T-helper 2 cell treated with Interferon-gamma antibody and Interleukin-4, amounts not matched to agents 5 μg/mL and 100 μg/mL, for 36 hours (primary cell): ENCODE results near the gene KDM5B.
"Not testable (repeated sequence)": the region's sequence is repeated elsewhere in the genome, so short reads cannot be mapped to it uniquely, and the experiment has no call there.

Experiments
- DNase-seq: peaks from one replicate; pipeline ENCODE4 v3.0.0; 2021; ENCODE audit warnings: low spot score
- H3K27ac Mint-ChIP-seq: one replicate; pipeline ENCODE4 v1.8.0; 2021; ENCODE audit warnings: mild to moderate bottlenecking, mixed read lengths
- H3K27me3 Mint-ChIP-seq: one replicate; pipeline ENCODE4 v1.8.0; 2021; ENCODE audit warnings: low read depth, mixed read lengths
- H3K36me3 Mint-ChIP-seq: one replicate; pipeline ENCODE4 v1.8.0; 2021; ENCODE audit warnings: low read depth, mixed read lengths
- H3K4me1 Mint-ChIP-seq: one replicate; pipeline ENCODE4 v1.8.0; 2021; ENCODE audit warnings: low read depth, mixed read lengths
- H3K4me3 Mint-ChIP-seq: one replicate; pipeline ENCODE4 v1.8.0; 2022; ENCODE audit warnings: mild to moderate bottlenecking, moderate library complexity, mixed read lengths
- H3K9me3 Mint-ChIP-seq: one replicate; pipeline ENCODE4 v1.8.0; 2021; ENCODE audit warnings: mixed read lengths

Gene KDM5B

GRCh38 chr1:202806845-202807450 lies 1.3 kb downstream of the KDM5B start:
- H3K36me3 Mint-ChIP-seq = peaks cover 5% of the 10 kb centered on the region
- H3K27ac Mint-ChIP-seq = peak overlapping the region; percentile 91
- peak overlapping the region; percentile 91 for H3K4me3 Mint-ChIP-seq
- no peaks in the 10 kb centered on the region for H3K9me3 Mint-ChIP-seq
- peaks cover 59% of the 10 kb centered on the region for H3K4me1 Mint-ChIP-seq
- DNase-seq = peak; percentile 36
- peaks cover 11% of the 10 kb centered on the region for H3K27me3 Mint-ChIP-seq

- peaks cover 7% of the 10 kb centered on the region for H3K27me3 Mint-ChIP-seq
- peak overlapping the region; percentile 91 for H3K27ac Mint-ChIP-seq
- peak; percentile 37 for DNase-seq
- peak overlapping the region; percentile 91 for H3K4me3 Mint-ChIP-seq
- peaks cover 5% of the 10 kb centered on the region for H3K36me3 Mint-ChIP-seq
- H3K4me1 Mint-ChIP-seq = peaks cover 58% of the 10 kb centered on the region
- H3K9me3 Mint-ChIP-seq = no peaks in the 10 kb centered on the region
These were observed 2.1 kb downstream of the KDM5B start for GRCh38 chr1:202805886-202806844.

- H3K27ac Mint-ChIP-seq = no peak overlapping the region
These were observed 4.1 kb downstream of the KDM5B start for GRCh38 chr1:202804126-202804525.

GRCh38 chr1:202802998-202803932 lies 5.0 kb downstream of the KDM5B start:
- no peaks in the 10 kb centered on the region for H3K9me3 Mint-ChIP-seq
- H3K4me3 Mint-ChIP-seq = no peak overlapping the region
- H3K27me3 Mint-ChIP-seq = no peaks in the 10 kb centered on the region
- peaks cover 15% of the 10 kb centered on the region for H3K36me3 Mint-ChIP-seq
- H3K27ac Mint-ChIP-seq = no peak overlapping the region
- DNase-seq = no peak
- H3K4me1 Mint-ChIP-seq = peaks cover 43% of the 10 kb centered on the region

More at GRCh38 chr1:202804126-202804525, 4.1 kb downstream of the KDM5B start:
- no peak for DNase-seq
- no peaks in the 10 kb centered on the region for H3K9me3 Mint-ChIP-seq
- peaks cover 4% of the 10 kb centered on the region for H3K27me3 Mint-ChIP-seq
- H3K36me3 Mint-ChIP-seq = peaks cover 14% of the 10 kb centered on the region
- peak overlapping the region; percentile 12 for H3K4me3 Mint-ChIP-seq
- peaks cover 49% of the 10 kb centered on the region for H3K4me1 Mint-ChIP-seq

GRCh38 chr1:202802034-202802433 lies 6.2 kb downstream of the KDM5B start:
- peaks cover 15% of the 10 kb centered on the region for H3K36me3 Mint-ChIP-seq
- no peak overlapping the region for H3K4me3 Mint-ChIP-seq
- no peak for DNase-seq
- no peak overlapping the region for H3K27ac Mint-ChIP-seq
- H3K9me3 Mint-ChIP-seq = no peaks in the 10 kb centered on the region
- peaks cover 48% of the 10 kb centered on the region for H3K4me1 Mint-ChIP-seq
- no peaks in the 10 kb centered on the region for H3K27me3 Mint-ChIP-seq

GRCh38 chr1:202801175-202801574 lies 7.0 kb downstream of the KDM5B start:
- H3K27ac Mint-ChIP-seq = no peak overlapping the region
- H3K9me3 Mint-ChIP-seq = no peaks in the 10 kb centered on the region
- H3K4me1 Mint-ChIP-seq = peaks cover 45% of the 10 kb centered on the region
- H3K36me3 Mint-ChIP-seq = peaks cover 13% of the 10 kb centered on the region
- no peaks in the 10 kb centered on the region for H3K27me3 Mint-ChIP-seq
- DNase-seq = no peak
- no peak overlapping the region for H3K4me3 Mint-ChIP-seq

GRCh38 chr1:202800742-202801141 lies 7.5 kb downstream of the KDM5B start:
- no peak for DNase-seq
- Mint-ChIP-seq H3K27me3 (no peaks in the 10 kb centered on the region), H3K4me3 (no peak overlapping the region), H3K9me3 (no peaks in the 10 kb centered on the region), H3K4me1 (peaks cover 40% of the 10 kb centered on the region), H3K27ac (no peak overlapping the region), H3K36me3 (peaks cover 13% of the 10 kb centered on the region)

- peaks cover 13% of the 10 kb centered on the region for H3K36me3 Mint-ChIP-seq
- peaks cover 27% of the 10 kb centered on the region for H3K4me1 Mint-ChIP-seq
- no peak overlapping the region for H3K4me3 Mint-ChIP-seq
- no peaks in the 10 kb centered on the region for H3K27me3 Mint-ChIP-seq
- H3K9me3 Mint-ChIP-seq = no peaks in the 10 kb centered on the region
- DNase-seq = no peak
- no peak overlapping the region for H3K27ac Mint-ChIP-seq
These were observed 9.4 kb downstream of the KDM5B start for GRCh38 chr1:202798792-202799331.

GRCh38 chr1:202798260-202798659 lies 10.0 kb downstream of the KDM5B start:
- peaks cover 13% of the 10 kb centered on the region for H3K36me3 Mint-ChIP-seq
- H3K9me3 Mint-ChIP-seq = no peaks in the 10 kb centered on the region
- no peak overlapping the region for H3K4me3 Mint-ChIP-seq
- DNase-seq = no peak
- no peak overlapping the region for H3K27ac Mint-ChIP-seq
- peaks cover 24% of the 10 kb centered on the region for H3K4me1 Mint-ChIP-seq
- no peaks in the 10 kb centered on the region for H3K27me3 Mint-ChIP-seq

- Mint-ChIP-seq H3K4me1 (peaks cover 11% of the 10 kb centered on the region), H3K9me3 (no peaks in the 10 kb centered on the region), H3K36me3 (peaks cover 11% of the 10 kb centered on the region), H3K27me3 (no peaks in the 10 kb centered on the region), H3K27ac (no peak overlapping the region), H3K4me3 (no peak overlapping the region)
- DNase-seq = no peak
These were observed 11.6 kb downstream of the KDM5B start for GRCh38 chr1:202796670-202797069.

- not testable (repeated sequence) for H3K4me1 Mint-ChIP-seq, H3K27ac Mint-ChIP-seq, H3K4me3 Mint-ChIP-seq, H3K27me3 Mint-ChIP-seq, H3K36me3 Mint-ChIP-seq, DNase-seq, H3K9me3 Mint-ChIP-seq
These were observed 13.3 kb downstream of the KDM5B start for GRCh38 chr1:202794931-202795330.

GRCh38 chr1:202794051-202794740 lies 14.0 kb downstream of the KDM5B start:
- no peak for DNase-seq
- Mint-ChIP-seq H3K4me3 (no peak overlapping the region), H3K4me1 (peaks cover 9% of the 10 kb centered on the region), H3K9me3 (no peaks in the 10 kb centered on the region), H3K36me3 (peaks cover 1% of the 10 kb centered on the region), H3K27me3 (no peaks in the 10 kb centered on the region), H3K27ac (no peak overlapping the region)
